ENCODE measurements around the gene CSF3.

CSF3 gene

GRCh38 chr17:40027614-40028012 is 12.4 kb downstream of the CSF3 start:
- DNase-seq (ENCODE audit: low read depth in 2 of 2), result no peak
- TF ChIP-seq CTCF (IDR thresholded peaks at IDR 0.05; ENCODE audit: low read depth, low read length), result no peak
- H3K4me3 ChIP-seq (replicated peaks in 1 of 2; ENCODE audit: low read depth in 2 of 2, low read length in 2 of 2), result no peak overlapping the region

GRCh38 chr17:40028595-40028994 is 13.4 kb downstream of the CSF3 start:
- no peak for DNase-seq (ENCODE audit: low read depth in 2 of 2)
- H3K4me3 ChIP-seq (replicated peaks in 1 of 2; ENCODE audit: low read depth in 2 of 2, low read length in 2 of 2), result no peak overlapping the region
- no peak for TF ChIP-seq CTCF (IDR thresholded peaks at IDR 0.05; ENCODE audit: low read depth, low read length)

- DNase-seq (ENCODE audit: low read depth in 2 of 2), result no peak
- H3K4me3 ChIP-seq (replicated peaks in 1 of 2; ENCODE audit: low read depth in 2 of 2, low read length in 2 of 2), result no peak overlapping the region
- no peak for TF ChIP-seq CTCF (IDR thresholded peaks at IDR 0.05; ENCODE audit: low read depth, low read length)
These were observed 16.5 kb downstream of the CSF3 start for GRCh38 chr17:40031706-40032105.

GRCh38 chr17:40032322-40033320 is 17.4 kb downstream of the CSF3 start:
- no peak for DNase-seq (ENCODE audit: low read depth in 2 of 2)

GRCh38 chr17:40033339-40033738 is 18.1 kb downstream of the CSF3 start:
- H3K4me3 ChIP-seq (replicated peaks in 1 of 2; ENCODE audit: low read depth in 2 of 2, low read length in 2 of 2), result no peak overlapping the region
- no peak for DNase-seq (ENCODE audit: low read depth in 2 of 2)
- TF ChIP-seq CTCF (IDR thresholded peaks at IDR 0.05; ENCODE audit: low read depth, low read length), result no peak

More at GRCh38 chr17:40032322-40033320, 17.4 kb downstream of the CSF3 start:
- H3K4me3 ChIP-seq (replicated peaks in 1 of 2; ENCODE audit: low read depth in 2 of 2, low read length in 2 of 2), result no peak overlapping the region
- no peak for TF ChIP-seq CTCF (IDR thresholded peaks at IDR 0.05; ENCODE audit: low read depth, low read length)

GRCh38 chr17:40034426-40035161 is 19.4 kb downstream of the CSF3 start:
- TF ChIP-seq CTCF (IDR thresholded peaks at IDR 0.05; ENCODE audit: low read depth, low read length), result no peak
- H3K4me3 ChIP-seq (replicated peaks in 1 of 2; ENCODE audit: low read depth in 2 of 2, low read length in 2 of 2), result no peak overlapping the region
- no peak for DNase-seq (ENCODE audit: low read depth in 2 of 2)
